ENCODE results near the gene ANKDD1B. TPM values are rescaled to one million over a fixed set of nuclear protein-coding genes. Genes with fewer than 3 reads are reported as not detected.

The ANKDD1B gene
- total and polyA plus RNA-seq, 2 of the 13 experiments (the other 11 are each of a cell fraction or from before 2014, with no cell fraction given) = 0.12 to 0.27 TPM

- TF ChIP-seq FIP1L1 (IDR thresholded peaks at IDR 0.05; ENCODE audit: borderline replicate concordance, insufficient read depth, low read depth, low read length) = no peak
- TF ChIP-seq ZNF33B (CRISPR knock-in tag; IDR thresholded peaks at IDR 0.05) = no peak
- TF ChIP-seq, protein P1, sequence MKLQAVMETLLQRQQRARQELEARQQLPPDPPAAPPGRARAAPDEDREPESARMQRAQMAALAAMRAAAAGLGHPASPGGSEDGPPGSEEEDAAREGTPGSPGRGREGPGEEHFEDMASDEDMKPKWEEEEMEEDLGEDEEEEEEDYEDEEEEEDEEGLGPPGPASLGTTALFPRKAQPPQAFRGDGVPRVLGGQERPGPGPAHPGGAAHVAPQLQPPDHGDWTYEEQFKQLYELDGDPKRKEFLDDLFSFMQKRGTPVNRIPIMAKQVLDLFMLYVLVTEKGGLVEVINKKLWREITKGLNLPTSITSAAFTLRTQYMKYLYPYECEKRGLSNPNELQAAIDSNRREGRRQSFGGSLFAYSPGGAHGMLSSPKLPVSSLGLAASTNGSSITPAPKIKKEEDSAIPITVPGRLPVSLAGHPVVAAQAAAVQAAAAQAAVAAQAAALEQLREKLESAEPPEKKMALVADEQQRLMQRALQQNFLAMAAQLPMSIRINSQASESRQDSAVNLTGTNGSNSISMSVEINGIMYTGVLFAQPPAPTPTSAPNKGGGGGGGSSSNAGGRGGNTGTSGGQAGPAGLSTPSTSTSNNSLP (IDR thresholded peaks at IDR 0.05; ENCODE audit: low read depth, low read length) = no peak
- TF ChIP-seq RCOR2 (CRISPR knock-in tag; IDR thresholded peaks at IDR 0.05) = no peak
- TF ChIP-seq, protein P2, sequence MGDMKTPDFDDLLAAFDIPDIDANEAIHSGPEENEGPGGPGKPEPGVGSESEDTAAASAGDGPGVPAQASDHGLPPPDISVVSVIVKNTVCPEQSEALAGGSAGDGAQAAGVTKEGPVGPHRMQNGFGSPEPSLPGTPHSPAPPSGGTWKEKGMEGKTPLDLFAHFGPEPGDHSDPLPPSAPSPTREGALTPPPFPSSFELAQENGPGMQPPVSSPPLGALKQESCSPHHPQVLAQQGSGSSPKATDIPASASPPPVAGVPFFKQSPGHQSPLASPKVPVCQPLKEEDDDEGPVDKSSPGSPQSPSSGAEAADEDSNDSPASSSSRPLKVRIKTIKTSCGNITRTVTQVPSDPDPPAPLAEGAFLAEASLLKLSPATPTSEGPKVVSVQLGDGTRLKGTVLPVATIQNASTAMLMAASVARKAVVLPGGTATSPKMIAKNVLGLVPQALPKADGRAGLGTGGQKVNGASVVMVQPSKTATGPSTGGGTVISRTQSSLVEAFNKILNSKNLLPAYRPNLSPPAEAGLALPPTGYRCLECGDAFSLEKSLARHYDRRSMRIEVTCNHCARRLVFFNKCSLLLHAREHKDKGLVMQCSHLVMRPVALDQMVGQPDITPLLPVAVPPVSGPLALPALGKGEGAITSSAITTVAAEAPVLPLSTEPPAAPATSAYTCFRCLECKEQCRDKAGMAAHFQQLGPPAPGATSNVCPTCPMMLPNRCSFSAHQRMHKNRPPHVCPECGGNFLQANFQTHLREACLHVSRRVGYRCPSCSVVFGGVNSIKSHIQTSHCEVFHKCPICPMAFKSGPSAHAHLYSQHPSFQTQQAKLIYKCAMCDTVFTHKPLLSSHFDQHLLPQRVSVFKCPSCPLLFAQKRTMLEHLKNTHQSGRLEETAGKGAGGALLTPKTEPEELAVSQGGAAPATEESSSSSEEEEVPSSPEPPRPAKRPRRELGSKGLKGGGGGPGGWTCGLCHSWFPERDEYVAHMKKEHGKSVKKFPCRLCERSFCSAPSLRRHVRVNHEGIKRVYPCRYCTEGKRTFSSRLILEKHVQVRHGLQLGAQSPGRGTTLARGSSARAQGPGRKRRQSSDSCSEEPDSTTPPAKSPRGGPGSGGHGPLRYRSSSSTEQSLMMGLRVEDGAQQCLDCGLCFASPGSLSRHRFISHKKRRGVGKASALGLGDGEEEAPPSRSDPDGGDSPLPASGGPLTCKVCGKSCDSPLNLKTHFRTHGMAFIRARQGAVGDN (CRISPR knock-in tag; IDR thresholded peaks at IDR 0.05) = peak; percentile 87
- no peak for TF ChIP-seq ZFP36L2 (CRISPR knock-in tag; IDR thresholded peaks at IDR 0.05)
- TF ChIP-seq SRSF4 (IDR thresholded peaks at IDR 0.05; ENCODE audit: low read depth, low read length, poor library complexity, severe bottlenecking) = no peak
- no peak; the same call in 1 of the 2 replicates for TF ChIP-seq BRD4 (CRISPR knock-in tag; IDR thresholded peaks at IDR 0.05)
- TF ChIP-seq, protein P3, sequence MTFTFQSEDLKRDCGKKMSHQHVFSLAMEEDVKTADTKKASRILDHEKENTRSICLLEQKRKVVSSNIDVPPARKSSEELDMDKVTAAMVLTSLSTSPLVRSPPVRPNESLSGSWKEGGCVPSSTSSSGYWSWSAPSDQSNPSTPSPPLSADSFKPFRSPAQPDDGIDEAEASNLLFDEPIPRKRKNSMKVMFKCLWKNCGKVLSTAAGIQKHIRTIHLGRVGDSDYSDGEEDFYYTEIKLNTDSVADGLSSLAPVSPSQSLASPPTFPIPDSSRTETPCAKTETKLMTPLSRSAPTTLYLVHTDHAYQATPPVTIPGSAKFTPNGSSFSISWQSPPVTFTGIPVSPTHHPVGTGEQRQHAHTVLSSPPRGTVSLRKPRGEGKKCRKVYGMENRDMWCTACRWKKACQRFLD (CRISPR knock-in tag; IDR thresholded peaks at IDR 0.05; ENCODE audit: borderline replicate concordance) = peak; percentile 55; the same call in 1 of the 2 replicates
- TF ChIP-seq ZNF709 (CRISPR knock-in tag; IDR thresholded peaks at IDR 0.05) = peak; percentile 5; the same call in 1 of the 2 replicates
- TF ChIP-seq NBN (conservative IDR thresholded peaks at IDR 0.05) = no peak
- peak; percentile 26; the same call in 1 of the 2 replicates for TF ChIP-seq SPEN (CRISPR knock-in tag; IDR thresholded peaks at IDR 0.05; ENCODE audit: low read depth)
- TF ChIP-seq, protein P4, sequence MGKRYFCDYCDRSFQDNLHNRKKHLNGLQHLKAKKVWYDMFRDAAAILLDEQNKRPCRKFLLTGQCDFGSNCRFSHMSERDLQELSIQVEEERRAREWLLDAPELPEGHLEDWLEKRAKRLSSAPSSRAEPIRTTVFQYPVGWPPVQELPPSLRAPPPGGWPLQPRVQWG (CRISPR knock-in tag; IDR thresholded peaks at IDR 0.05; ENCODE audit: borderline replicate concordance, low read depth) = no peak
- peak; percentile 45; the same call in 1 of the 2 replicates for TF ChIP-seq ZNF772 (CRISPR knock-in tag; IDR thresholded peaks at IDR 0.05)
- no peak for TF ChIP-seq MEIS2 (CRISPR knock-in tag; IDR thresholded peaks at IDR 0.05)
- no peak for TF ChIP-seq XBP1 (CRISPR knock-in tag; IDR thresholded peaks at IDR 0.05)
- no peak for TF ChIP-seq ARID2 (CRISPR knock-in tag; IDR thresholded peaks at IDR 0.05; ENCODE audit: borderline replicate concordance)
- TF ChIP-seq SNAPC5 (CRISPR knock-in tag; IDR thresholded peaks at IDR 0.05; ENCODE audit: borderline replicate concordance) = peak; percentile 57; the same call in 1 of the 2 replicates
Observed at GRCh38 chr5:75717082-75717922, 106.0 kb downstream of the ANKDD1B start, which contains the start of gene POC5 (continued).
